Loucy (cell line): ENCODE results near the gene CNTF.

Experiments
- H2AFZ ChIP-seq: fragments of 200-600 bp; sonication (generic); 2 replicates; pipeline ENCODE4 v1.6.0; 2016; ENCODE audit warnings: antibody characterized with exemption, mild to moderate bottlenecking, low read length, moderate library complexity
- H3F3A ChIP-seq: fragments of 200-600 bp; 2 replicates; pipeline ENCODE4 v1.6.0; 2016; ENCODE audit warnings: antibody characterized with exemption, low read depth, mild to moderate bottlenecking
- H3K27me3 ChIP-seq: fragments of 200-600 bp; sonication (generic); 2 replicates; pipeline ENCODE4 v1.6.1; 2014; ENCODE audit warnings: low read length, mild to moderate bottlenecking; ENCODE audit not compliant: insufficient read depth, poor library complexity, severe bottlenecking
- H3K36me3 ChIP-seq: fragments of 200-600 bp; sonication (generic); 2 replicates; pipeline ENCODE4 v1.6.1; 2016; ENCODE audit warnings: low read length; ENCODE audit not compliant: insufficient read depth
- H3K4me1 ChIP-seq: fragments of 200-600 bp; sonication (generic); 2 replicates; pipeline ENCODE4 v1.5.1; 2014; ENCODE audit warnings: low read length, mild to moderate bottlenecking; ENCODE audit not compliant: insufficient read depth, poor library complexity, severe bottlenecking
- H3K4me2 ChIP-seq: fragments of 200-600 bp; sonication (generic); 2 replicates; pipeline ENCODE4 v1.6.0; 2014; ENCODE audit warnings: antibody characterized with exemption, low read length, low read depth, mild to moderate bottlenecking; ENCODE audit not compliant: poor library complexity, severe bottlenecking
- H3K4me3 ChIP-seq: fragments of 200-600 bp; sonication (generic); 2 replicates; pipeline ENCODE4 v1.5.1; 2014; ENCODE audit warnings: low read length, mild to moderate bottlenecking, mixed read lengths; ENCODE audit not compliant: poor library complexity, severe bottlenecking
- H3K79me2 ChIP-seq: fragments of 200-600 bp; sonication (generic); 2 replicates; pipeline ENCODE4 v1.6.1; 2014; ENCODE audit warnings: low read length; ENCODE audit not compliant: insufficient read depth
- H3K9ac ChIP-seq: fragments of 200-600 bp; sonication (generic); 2 replicates; pipeline ENCODE4 v1.6.0; 2014; ENCODE audit warnings: mild to moderate bottlenecking, low read depth, low read length, moderate library complexity; ENCODE audit not compliant: poor library complexity, severe bottlenecking
- H3K9me2 ChIP-seq: fragments of 200-600 bp; sonication (generic); replicated peaks from 2 replicates; pipeline ENCODE4 v1.6.1; 2016; ENCODE audit warnings: low read depth, low read length, mixed read lengths
- H3K9me3 ChIP-seq: fragments of 200-600 bp; sonication (generic); 2 replicates; pipeline ENCODE4 v1.6.1; 2014; ENCODE audit warnings: mild to moderate bottlenecking, antibody characterized with exemption, low read length, low read depth; ENCODE audit not compliant: insufficient read depth
- H4K20me1 ChIP-seq: fragments of 200-600 bp; sonication (generic); 2 replicates; pipeline ENCODE4 v1.6.0; 2014; ENCODE audit warnings: antibody characterized with exemption, low read length, mild to moderate bottlenecking; ENCODE audit not compliant: insufficient read depth, poor library complexity, severe bottlenecking
- EZH2phosphoT487 ChIP-seq: fragments of 200-600 bp; IDR thresholded peaks from 2 replicates; pipeline ENCODE4 v1.6.1; 2018; ENCODE audit warnings: antibody characterized with exemption, mild to moderate bottlenecking, moderate library complexity, borderline replicate concordance
- TF ChIP-seq, protein P1 (sequence below): fragments of 200-600 bp; sonication (generic); conservative IDR thresholded peaks from 2 replicates; pipeline ENCODE4 v1.5.1; 2014; ENCODE audit warnings: mild to moderate bottlenecking, antibody characterized with exemption, low read length

The CNTF gene

DNA sequence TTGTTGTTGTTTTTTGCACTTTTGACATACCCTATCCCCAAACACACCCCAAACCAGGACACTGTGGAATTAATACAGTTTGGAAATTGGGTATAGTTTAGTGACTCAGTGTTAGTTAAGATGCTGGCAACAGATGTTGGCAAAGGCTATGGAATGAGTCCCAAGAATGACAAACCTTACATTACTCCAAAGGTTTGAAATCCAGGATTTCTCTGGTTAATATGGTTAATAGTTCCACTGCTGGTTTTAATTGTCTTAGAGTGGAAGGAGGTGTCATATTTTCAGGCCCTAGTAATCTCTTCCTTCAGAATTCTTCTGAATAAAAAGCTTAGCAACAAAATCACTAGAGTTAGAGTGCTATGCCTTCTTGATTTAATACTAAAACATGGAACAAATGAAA, 47.6 kb upstream of the CNTF start:
- no peaks in the 10 kb centered on the region for H3K9me2 ChIP-seq
- peaks cover 71% of the 10 kb centered on the region for H3K79me2 ChIP-seq
- H3K4me1 ChIP-seq = peaks cover 54% of the 10 kb centered on the region
- no peaks in the 10 kb centered on the region for H3K9me3 ChIP-seq
- H3K36me3 ChIP-seq = peaks cover 5% of the 10 kb centered on the region; the same call in 1 of the 2 replicates
- peak overlapping the region; percentile 97 for H3K4me2 ChIP-seq
- H3K9ac ChIP-seq = peak overlapping the region; percentile 99
- H3F3A ChIP-seq = peaks cover 19% of the 10 kb centered on the region
- TF ChIP-seq, protein P1, sequence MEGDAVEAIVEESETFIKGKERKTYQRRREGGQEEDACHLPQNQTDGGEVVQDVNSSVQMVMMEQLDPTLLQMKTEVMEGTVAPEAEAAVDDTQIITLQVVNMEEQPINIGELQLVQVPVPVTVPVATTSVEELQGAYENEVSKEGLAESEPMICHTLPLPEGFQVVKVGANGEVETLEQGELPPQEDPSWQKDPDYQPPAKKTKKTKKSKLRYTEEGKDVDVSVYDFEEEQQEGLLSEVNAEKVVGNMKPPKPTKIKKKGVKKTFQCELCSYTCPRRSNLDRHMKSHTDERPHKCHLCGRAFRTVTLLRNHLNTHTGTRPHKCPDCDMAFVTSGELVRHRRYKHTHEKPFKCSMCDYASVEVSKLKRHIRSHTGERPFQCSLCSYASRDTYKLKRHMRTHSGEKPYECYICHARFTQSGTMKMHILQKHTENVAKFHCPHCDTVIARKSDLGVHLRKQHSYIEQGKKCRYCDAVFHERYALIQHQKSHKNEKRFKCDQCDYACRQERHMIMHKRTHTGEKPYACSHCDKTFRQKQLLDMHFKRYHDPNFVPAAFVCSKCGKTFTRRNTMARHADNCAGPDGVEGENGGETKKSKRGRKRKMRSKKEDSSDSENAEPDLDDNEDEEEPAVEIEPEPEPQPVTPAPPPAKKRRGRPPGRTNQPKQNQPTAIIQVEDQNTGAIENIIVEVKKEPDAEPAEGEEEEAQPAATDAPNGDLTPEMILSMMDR = no peak
- TF ChIP-seq EZH2phosphoT487 = no peak
- H3K4me3 ChIP-seq = peak overlapping the region; percentile 86
- no peak overlapping the region for H2AFZ ChIP-seq
- H4K20me1 ChIP-seq = peaks cover 12% of the 10 kb centered on the region
- H3K27me3 ChIP-seq = peaks cover 4% of the 10 kb centered on the region

DNA sequence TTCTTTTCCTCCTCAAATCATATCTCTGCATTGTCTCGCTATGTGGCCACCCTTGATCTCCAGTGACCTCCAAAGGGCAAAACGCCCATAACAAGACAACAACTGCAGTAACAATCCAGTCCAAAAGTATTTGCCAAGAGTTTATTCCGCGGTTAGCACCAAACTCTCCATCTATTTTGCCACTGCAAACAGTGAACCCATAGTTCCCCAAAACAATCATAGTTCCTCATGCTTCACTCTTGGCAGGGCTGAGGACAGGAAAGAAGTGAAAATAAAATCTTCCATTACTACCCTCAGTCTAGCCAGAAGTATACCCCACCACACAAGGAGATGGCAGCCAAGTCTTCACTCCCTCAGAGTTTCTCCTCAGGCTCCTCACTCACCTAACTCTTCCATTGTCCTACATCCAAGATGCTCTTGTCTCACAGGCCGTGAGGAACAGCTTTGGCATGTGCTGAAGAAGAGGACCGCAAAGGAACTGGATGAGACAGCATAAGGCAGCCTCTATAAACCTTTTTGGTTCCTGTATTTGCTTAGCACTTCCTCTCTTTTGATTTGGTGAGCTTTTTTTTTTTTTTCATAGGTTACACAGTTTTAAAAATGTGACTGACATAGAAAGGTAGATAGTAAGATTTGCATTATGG, 47.0 kb upstream of the CNTF start, which contains the start of gene LPXN:
LPXN (minus strand) TSS at position 480 of the 644 bp plus-strand sequence; CDS start at position 396, 84 bp downstream.
- peaks cover 19% of the 10 kb centered on the region for H3F3A ChIP-seq

DNA sequence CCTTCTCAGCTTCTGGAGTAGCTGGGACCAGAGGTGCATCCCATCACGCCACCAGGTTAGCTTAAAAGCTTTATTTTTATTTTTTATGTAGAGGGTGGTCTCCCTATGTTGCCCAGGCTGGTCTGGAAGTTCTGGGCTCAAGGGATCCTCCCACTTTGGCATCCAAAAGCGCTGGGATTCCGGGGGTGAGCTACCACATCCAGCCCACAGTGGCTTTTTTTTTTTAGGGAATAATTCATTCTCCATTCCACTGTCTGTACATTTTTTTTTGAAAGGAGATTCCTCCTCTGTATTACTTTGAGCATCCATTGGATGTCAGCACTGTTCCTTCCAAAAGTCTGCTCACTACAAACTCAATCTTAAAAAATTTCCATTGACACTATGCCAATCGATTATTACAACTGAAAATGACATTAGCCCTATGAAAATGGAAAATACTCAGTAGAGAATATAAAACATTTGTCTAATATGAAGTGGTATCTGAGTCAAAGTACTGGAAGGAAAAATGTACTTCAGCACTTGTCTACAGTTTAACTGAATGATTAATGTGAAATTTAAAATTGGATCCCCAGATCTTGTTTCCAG, 45.5 kb upstream of the CNTF start:
- TF ChIP-seq EZH2phosphoT487 = no peak
- TF ChIP-seq, protein P1 = peak; percentile 69
- peaks cover 4% of the 10 kb centered on the region for H3K27me3 ChIP-seq
- no peaks in the 10 kb centered on the region for H3K36me3 ChIP-seq
- H4K20me1 ChIP-seq = peaks cover 33% of the 10 kb centered on the region
- H3K9ac ChIP-seq = peak overlapping the region; percentile 99
- no peaks in the 10 kb centered on the region for H3K9me2 ChIP-seq
- H3K9me3 ChIP-seq = no peaks in the 10 kb centered on the region
- H3K79me2 ChIP-seq = peaks cover 77% of the 10 kb centered on the region
- H3F3A ChIP-seq = peaks cover 19% of the 10 kb centered on the region
- no peak overlapping the region for H2AFZ ChIP-seq
- H3K4me1 ChIP-seq = peaks cover 54% of the 10 kb centered on the region
- peak overlapping the region; percentile 97 for H3K4me2 ChIP-seq
- peak overlapping the region; percentile 86 for H3K4me3 ChIP-seq

More for the DNA sequence above, 47.0 kb upstream of the CNTF start, which contains the start of gene LPXN:
- Histone ChIP-seq H3K4me2 (peak within 1 kb of the TSS; percentile 97), H2AFZ (no peak within 1 kb of the TSS), H3K79me2 (peaks cover 73% of the 10 kb centered on the region), H3K4me1 (peaks cover 53% of the 10 kb centered on the region), H3K4me3 (peak within 1 kb of the TSS; percentile 86), H3K27me3 (peaks cover 4% of the 10 kb centered on the region), H4K20me1 (peaks cover 18% of the 10 kb centered on the region), H3K9me2 (no peaks in the 10 kb centered on the region), H3K9me3 (no peaks in the 10 kb centered on the region), H3K9ac (peak within 1 kb of the TSS; percentile 99), H3K36me3 (peaks cover 2% of the 10 kb centered on the region; the same call in 1 of the 2 replicates)
- no peak for TF ChIP-seq EZH2phosphoT487
- TF ChIP-seq, protein P1 = peak; percentile 52
